GM12878 (cell line): ENCODE measurements around the gene MPIG6B. TPM values are rescaled to one million over a fixed set of nuclear protein-coding genes. Genes with fewer than 3 reads are reported as not detected.
A peak's percentile ranks its signal among the peaks of the same experiment; 100 is the strongest.

Experiments
- BRCA1 ChIP-seq: IDR thresholded peaks from 2 replicates; pipeline ENCODE4 v1.6.1; 2011; ENCODE audit warnings: low read depth, low read length, improper control_type of control experiment
- EZH2 ChIP-seq: IDR thresholded peaks from 2 replicates; pipeline ENCODE4 v1.6.1; 2012; ENCODE audit warnings: low read depth, mild to moderate bottlenecking, control low read depth, inconsistent platforms, low read length, borderline replicate concordance; ENCODE audit not compliant: control insufficient read depth
- KAT2A ChIP-seq: conservative IDR thresholded peaks from 2 replicates; pipeline ENCODE4 v1.6.1; 2011; ENCODE audit warnings: low read depth, low read length; ENCODE audit not compliant: control insufficient read depth
- MYC ChIP-seq: IDR thresholded peaks from 2 replicates; pipeline ENCODE4 v1.6.1; 2011; ENCODE audit warnings: mild to moderate bottlenecking, low read length, moderate library complexity, inconsistent platforms; ENCODE audit not compliant: insufficient read depth, insufficient replicate concordance, insufficient read length, severe bottlenecking
- RAD21 ChIP-seq: IDR thresholded peaks from 2 replicates; pipeline ENCODE4 v1.6.1; 2011; ENCODE audit warnings: mild to moderate bottlenecking, low read depth, low read length, moderate library complexity; ENCODE audit not compliant: insufficient read depth
- polyA plus RNA-seq, 11 experiments: library from polyadenylated mRNA; depleted of rRNA in 4 of 11; unstranded in 6 of 11; stranded (reverse) in 5 of 11; fragments of >200 nt; fragmentation: Nextera tagmentation in 4 of 11; fragmentation: Illumina TruSeq in 1 of 11; extraction: Ambion mirVana in 4 of 11; extraction: Trizol in 1 of 11; gene quantifications; 1 replicate in 1 of 11; 2 replicates in 10 of 11; pipeline versions ENCODE4 v1.2.1 to v1.2.3, GENCODE V29; 2011 to 2016; ENCODE audit warnings: inconsistent platforms in 2 of 11, missing spikeins in 2 of 11, low read depth in 1 of 11
- total RNA-seq, 4 experiments: library from RNA; depleted of rRNA in 3 of 4; stranded (reverse); fragments of >200 nt in 3 of 4; fragmentation: Illumina TruSeq in 1 of 4; extraction: Trizol in 1 of 4; gene quantifications; 2 replicates each; pipeline versions ENCODE4 v1.2.1 to v1.2.3, GENCODE V29; 2013 to 2021
- TF ChIP-seq, protein P1 (sequence below): fragments of 450-650 bp; IDR thresholded peaks from 2 replicates; pipeline ENCODE4 v1.6.1; 2017; ENCODE audit warnings: antibody characterized with exemption, mild to moderate bottlenecking, moderate library complexity
- TF ChIP-seq, protein P2 (sequence below): fragments of 450-650 bp; IDR thresholded peaks from 2 replicates; pipeline ENCODE4 v1.6.1; 2018; ENCODE audit warnings: mild to moderate bottlenecking, low read depth, moderate library complexity; ENCODE audit not compliant: partially characterized antibody

Gene MPIG6B
- total and polyA plus RNA-seq, 10 of the 15 experiments (the other 5 are each of a cell fraction or from before 2014, with no cell fraction given) = not detected

DNA sequence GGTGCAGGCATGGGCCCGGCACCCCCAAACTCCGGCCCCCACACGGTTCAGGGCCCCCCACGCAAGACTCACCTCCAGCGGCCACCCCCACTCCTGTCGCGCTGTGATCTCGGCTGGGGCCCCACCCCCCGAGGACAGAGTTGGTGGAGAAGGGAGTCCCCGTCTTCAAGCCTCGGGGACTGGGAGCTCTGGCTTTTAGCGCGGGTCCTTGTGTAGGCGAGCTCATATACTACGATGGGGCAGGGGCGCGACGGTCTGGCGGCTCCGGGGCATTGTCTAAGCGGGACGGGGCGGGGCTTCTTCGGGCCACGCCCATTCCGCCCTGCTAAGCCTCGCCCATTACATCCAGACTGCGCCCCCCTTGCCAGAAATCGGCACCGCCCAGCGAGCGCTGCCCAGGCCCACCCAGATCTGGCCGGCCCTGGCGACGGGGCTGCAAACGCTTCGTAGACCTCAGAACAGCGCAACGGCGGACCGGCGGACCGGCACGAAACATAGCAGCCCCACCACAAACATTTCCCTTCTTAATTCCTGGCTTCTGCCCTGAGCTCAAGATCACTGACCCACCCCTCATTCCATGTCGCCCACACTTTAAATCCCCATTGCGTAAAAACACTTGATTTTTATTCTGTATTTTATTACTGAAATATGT, 6.9 kb downstream of the MPIG6B start (continued):
- no peak for TF ChIP-seq EZH2
- TF ChIP-seq MYC = no peak
- TF ChIP-seq, protein P1, sequence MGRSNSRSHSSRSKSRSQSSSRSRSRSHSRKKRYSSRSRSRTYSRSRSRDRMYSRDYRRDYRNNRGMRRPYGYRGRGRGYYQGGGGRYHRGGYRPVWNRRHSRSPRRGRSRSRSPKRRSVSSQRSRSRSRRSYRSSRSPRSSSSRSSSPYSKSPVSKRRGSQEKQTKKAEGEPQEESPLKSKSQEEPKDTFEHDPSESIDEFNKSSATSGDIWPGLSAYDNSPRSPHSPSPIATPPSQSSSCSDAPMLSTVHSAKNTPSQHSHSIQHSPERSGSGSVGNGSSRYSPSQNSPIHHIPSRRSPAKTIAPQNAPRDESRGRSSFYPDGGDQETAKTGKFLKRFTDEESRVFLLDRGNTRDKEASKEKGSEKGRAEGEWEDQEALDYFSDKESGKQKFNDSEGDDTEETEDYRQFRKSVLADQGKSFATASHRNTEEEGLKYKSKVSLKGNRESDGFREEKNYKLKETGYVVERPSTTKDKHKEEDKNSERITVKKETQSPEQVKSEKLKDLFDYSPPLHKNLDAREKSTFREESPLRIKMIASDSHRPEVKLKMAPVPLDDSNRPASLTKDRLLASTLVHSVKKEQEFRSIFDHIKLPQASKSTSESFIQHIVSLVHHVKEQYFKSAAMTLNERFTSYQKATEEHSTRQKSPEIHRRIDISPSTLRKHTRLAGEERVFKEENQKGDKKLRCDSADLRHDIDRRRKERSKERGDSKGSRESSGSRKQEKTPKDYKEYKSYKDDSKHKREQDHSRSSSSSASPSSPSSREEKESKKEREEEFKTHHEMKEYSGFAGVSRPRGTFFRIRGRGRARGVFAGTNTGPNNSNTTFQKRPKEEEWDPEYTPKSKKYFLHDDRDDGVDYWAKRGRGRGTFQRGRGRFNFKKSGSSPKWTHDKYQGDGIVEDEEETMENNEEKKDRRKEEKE = no peak
- no peak for TF ChIP-seq KAT2A
- no peak for TF ChIP-seq RAD21
- TF ChIP-seq, protein P2, sequence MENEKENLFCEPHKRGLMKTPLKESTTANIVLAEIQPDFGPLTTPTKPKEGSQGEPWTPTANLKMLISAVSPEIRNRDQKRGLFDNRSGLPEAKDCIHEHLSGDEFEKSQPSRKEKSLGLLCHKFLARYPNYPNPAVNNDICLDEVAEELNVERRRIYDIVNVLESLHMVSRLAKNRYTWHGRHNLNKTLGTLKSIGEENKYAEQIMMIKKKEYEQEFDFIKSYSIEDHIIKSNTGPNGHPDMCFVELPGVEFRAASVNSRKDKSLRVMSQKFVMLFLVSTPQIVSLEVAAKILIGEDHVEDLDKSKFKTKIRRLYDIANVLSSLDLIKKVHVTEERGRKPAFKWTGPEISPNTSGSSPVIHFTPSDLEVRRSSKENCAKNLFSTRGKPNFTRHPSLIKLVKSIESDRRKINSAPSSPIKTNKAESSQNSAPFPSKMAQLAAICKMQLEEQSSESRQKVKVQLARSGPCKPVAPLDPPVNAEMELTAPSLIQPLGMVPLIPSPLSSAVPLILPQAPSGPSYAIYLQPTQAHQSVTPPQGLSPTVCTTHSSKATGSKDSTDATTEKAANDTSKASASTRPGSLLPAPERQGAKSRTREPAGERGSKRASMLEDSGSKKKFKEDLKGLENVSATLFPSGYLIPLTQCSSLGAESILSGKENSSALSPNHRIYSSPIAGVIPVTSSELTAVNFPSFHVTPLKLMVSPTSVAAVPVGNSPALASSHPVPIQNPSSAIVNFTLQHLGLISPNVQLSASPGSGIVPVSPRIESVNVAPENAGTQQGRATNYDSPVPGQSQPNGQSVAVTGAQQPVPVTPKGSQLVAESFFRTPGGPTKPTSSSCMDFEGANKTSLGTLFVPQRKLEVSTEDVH = peak; percentile 42
- 0 out of 2 replicates have a peak, but pooled peaks have one; percentile 1 for TF ChIP-seq BRCA1
